RWPE2 (cell line): ENCODE measurements around the gene ERFE.

ENCODE experiments used
- ATAC-seq: fragments of 200-7000 bp; cut with Tn5 transposase; 3 replicates; pipeline ENCODE4 v1.9.1; 2021; ENCODE audit warnings: low read depth
- DNase-seq: peaks from one replicate; pipeline ENCODE4 v3.0.0-alpha.2; 2020; ENCODE audit warnings: low spot score
- H3K27ac ChIP-seq: fragments of 450-650 bp; 2 replicates; pipeline ENCODE4 v1.5.1; 2017; ENCODE audit warnings: mild to moderate bottlenecking; ENCODE audit not compliant: poor library complexity, severe bottlenecking
- H3K27me3 ChIP-seq: fragments of 250-450 bp; sonication (Bioruptor Pico); 2 replicates; pipeline ENCODE4 v1.5.1; 2021; ENCODE audit warnings: mild to moderate bottlenecking, moderate library complexity; ENCODE audit not compliant: insufficient read depth, poor library complexity, severe bottlenecking
- H3K36me3 ChIP-seq: fragments of 250-450 bp; sonication (Bioruptor Pico); 2 replicates; pipeline ENCODE4 v1.5.1; 2020; ENCODE audit warnings: low read depth, mild to moderate bottlenecking, moderate library complexity
- H3K4me1 ChIP-seq: fragments of 250-450 bp; sonication (Bioruptor Pico); 2 replicates; pipeline ENCODE4 v1.5.1; 2021; ENCODE audit warnings: mild to moderate bottlenecking, moderate library complexity; ENCODE audit not compliant: insufficient read depth, poor library complexity, severe bottlenecking
- H3K4me3 ChIP-seq: fragments of 250-450 bp; sonication (Bioruptor Pico); 2 replicates; pipeline ENCODE4 v1.5.1; 2021; ENCODE audit warnings: mild to moderate bottlenecking, moderate library complexity; ENCODE audit not compliant: severe bottlenecking
- H3K9me3 ChIP-seq: fragments of 250-450 bp; sonication (Bioruptor Pico); 2 replicates; pipeline ENCODE4 v1.5.1; 2021; ENCODE audit warnings: mild to moderate bottlenecking, moderate library complexity; ENCODE audit not compliant: severe bottlenecking
- CTCF ChIP-seq: fragments of 450-650 bp; IDR thresholded peaks from one replicate; pipeline ENCODE4 v1.5.1; 2017; ENCODE audit warnings: mild to moderate bottlenecking, moderate library complexity; ENCODE audit not compliant: poor library complexity, severe bottlenecking

Gene ERFE

GRCh38 chr2:238167344-238167715 is 8.6 kb downstream of the ERFE start:
- no peak overlapping the region for H3K4me3 ChIP-seq
- TF ChIP-seq CTCF = no peak
- peaks cover 12% of the 10 kb centered on the region for H3K27me3 ChIP-seq
- peaks cover 32% of the 10 kb centered on the region for H3K4me1 ChIP-seq
- no peak for DNase-seq
- peaks cover 34% of the 10 kb centered on the region for H3K36me3 ChIP-seq
- H3K27ac ChIP-seq = peak overlapping the region; percentile 96
- H3K9me3 ChIP-seq = no peaks in the 10 kb centered on the region
- ATAC-seq = no peak

GRCh38 chr2:238167761-238168160 is 9.0 kb downstream of the ERFE start:
- no peaks in the 10 kb centered on the region for H3K9me3 ChIP-seq
- H3K4me3 ChIP-seq = no peak overlapping the region
- H3K27me3 ChIP-seq = peaks cover 12% of the 10 kb centered on the region
- peak overlapping the region; percentile 96 for H3K27ac ChIP-seq
- DNase-seq (no peak), ATAC-seq (no peak)
- peaks cover 32% of the 10 kb centered on the region for H3K4me1 ChIP-seq
- TF ChIP-seq CTCF = no peak
- H3K36me3 ChIP-seq = peaks cover 36% of the 10 kb centered on the region

GRCh38 chr2:238168196-238169047 is 9.7 kb downstream of the ERFE start:
- TF ChIP-seq CTCF = no peak
- H3K4me1 ChIP-seq = peaks cover 32% of the 10 kb centered on the region
- peaks cover 5% of the 10 kb centered on the region for H3K27me3 ChIP-seq
- DNase-seq (no peak), ATAC-seq (no peak)
- H3K9me3 ChIP-seq = no peaks in the 10 kb centered on the region
- H3K36me3 ChIP-seq = peaks cover 42% of the 10 kb centered on the region
- H3K27ac ChIP-seq = peak overlapping the region; percentile 96
- no peak overlapping the region for H3K4me3 ChIP-seq

- H3K27ac ChIP-seq = peak overlapping the region; percentile 96
- TF ChIP-seq CTCF = no peak
Measured at GRCh38 chr2:238169048-238169707, 10.4 kb downstream of the ERFE start.

More at GRCh38 chr2:238169048-238169707, 10.4 kb downstream of the ERFE start:
- Histone ChIP-seq H3K27me3 (peaks cover 1% of the 10 kb centered on the region), H3K9me3 (no peaks in the 10 kb centered on the region), H3K4me3 (no peak overlapping the region), H3K4me1 (peaks cover 32% of the 10 kb centered on the region), H3K36me3 (peaks cover 49% of the 10 kb centered on the region)
- DNase-seq = no peak
- ATAC-seq = peak; percentile 8
